ENCODE measurements around the gene ZNF436. TPM values are rescaled to one million over a fixed set of nuclear protein-coding genes. Genes with fewer than 3 reads are reported as not detected.

ZNF436 gene
- total RNA-seq, 3 donors from 2014 or later = 19.5 to 36.6 (median 23.9) TPM

GRCh38 chr1:23366146-23366545, 3.5 kb downstream of the ZNF436 start:
- no peaks in the 10 kb centered on the region for H3K27me3 ChIP-seq
- H3K36me3 ChIP-seq = peaks cover 13% of the 10 kb centered on the region
- TF ChIP-seq CTCF (IDR thresholded peaks at IDR 0.05) (no peak), POLR2AphosphoS5 (IDR thresholded peaks at IDR 0.05) (no peak), POLR2A (IDR thresholded peaks at IDR 0.05) (no peak)
- H3K27ac ChIP-seq = peak overlapping the region; percentile 89 to 96
- peaks cover 5 to 18% of the 10 kb centered on the region in 2 donors for H3K4me1 ChIP-seq
- intact Hi-C loops (cut with DNase I; ENCODE audit: low total_unique reads) = no loop called here
- peaks cover 35 to 37% of the 10 kb centered on the region in 2 donors for H3K9me3 ChIP-seq
- peak overlapping the region in 2 of 3 donors; percentile 79 to 90 for H3K4me3 ChIP-seq
- no peak for DNase-seq (ENCODE audit: low spot score in 2 of 2)

GRCh38 chr1:23362218-23362713, 7.4 kb downstream of the ZNF436 start:
- intact Hi-C loops (cut with DNase I; ENCODE audit: low total_unique reads) = no loop called here
- Histone ChIP-seq H3K27ac (no peak overlapping the region), H3K36me3 (peaks cover 18% of the 10 kb centered on the region), H3K4me1 (peaks cover 0 to 6% of the 10 kb centered on the region in 2 donors), H3K27me3 (no peaks in the 10 kb centered on the region), H3K9me3 (peaks cover 41 to 53% of the 10 kb centered on the region in 2 donors), H3K4me3 (peak overlapping the region in 1 of 3 donors; percentile 31)
- no peak for DNase-seq (ENCODE audit: low spot score in 2 of 2)
- TF ChIP-seq POLR2A (IDR thresholded peaks at IDR 0.05) = no peak
- TF ChIP-seq POLR2AphosphoS5 (IDR thresholded peaks at IDR 0.05) = no peak
- no peak for TF ChIP-seq CTCF (IDR thresholded peaks at IDR 0.05)

- intact Hi-C loops (cut with DNase I; ENCODE audit: low total_unique reads) = no loop called here
- H3K9me3 ChIP-seq = peaks cover 28 to 39% of the 10 kb centered on the region in 2 donors
- H3K4me1 ChIP-seq = no peaks in the 10 kb centered on the region
- H3K4me3 ChIP-seq = no peak overlapping the region
- TF ChIP-seq CTCF (IDR thresholded peaks at IDR 0.05) (no peak), POLR2AphosphoS5 (IDR thresholded peaks at IDR 0.05) (no peak), POLR2A (IDR thresholded peaks at IDR 0.05) (no peak)
- DNase-seq (ENCODE audit: low spot score in 2 of 2) = no peak
- H3K27ac ChIP-seq = no peak overlapping the region
- H3K27me3 ChIP-seq = no peaks in the 10 kb centered on the region
- H3K36me3 ChIP-seq = peaks cover 18% of the 10 kb centered on the region
Observed at GRCh38 chr1:23358310-23358875, 11.2 kb downstream of the ZNF436 start.

GRCh38 chr1:23357138-23357908, 12.3 kb downstream of the ZNF436 start:
- intact Hi-C loops (cut with DNase I; ENCODE audit: low total_unique reads) = loop anchor here (2.0 kb wide), 1 partner anchor 287 kb away; no protein-coding TSS in a partner anchor
- H3K36me3 ChIP-seq = peaks cover 11% of the 10 kb centered on the region
- H3K4me1 ChIP-seq = no peaks in the 10 kb centered on the region
- H3K27me3 ChIP-seq = no peaks in the 10 kb centered on the region
- peak overlapping the region; percentile 36 to 40 for H3K27ac ChIP-seq
- H3K9me3 ChIP-seq = peaks cover 18 to 28% of the 10 kb centered on the region in 2 donors
- H3K4me3 ChIP-seq = no peak overlapping the region
- no peak for DNase-seq (ENCODE audit: low spot score in 2 of 2)
- no peak for TF ChIP-seq POLR2A (IDR thresholded peaks at IDR 0.05)
- no peak for TF ChIP-seq CTCF (IDR thresholded peaks at IDR 0.05)
- TF ChIP-seq POLR2AphosphoS5 (IDR thresholded peaks at IDR 0.05) = no peak
